HCT116 (cell line): ENCODE results near the gene AK3.

Source experiments
- CEBPB ChIP-seq: IDR thresholded peaks from 2 replicates; pipeline ENCODE4 v1.6.1; 2012; ENCODE audit warnings: low read depth
- CTCF ChIP-seq, 3 experiments: fragments of 200-600 bp in 1 of 3; sonication (generic) in 1 of 3; IDR thresholded peaks in 2 of 3; conservative IDR thresholded peaks in 1 of 3; 2 replicates each; pipeline ENCODE4 v1.5.1; 2012 to 2017; ENCODE audit warnings: low read depth in 2 of 3, low read length in 2 of 3, antibody characterized with exemption in 1 of 3, borderline replicate concordance in 1 of 3, control low read depth in 1 of 3, mild to moderate bottlenecking in 1 of 3, mixed read lengths in 1 of 3, mixed run types in 1 of 3, moderate library complexity in 1 of 3; ENCODE audit not compliant: insufficient read depth in 1 of 3
- EZH2 ChIP-seq: fragments of 200-600 bp; sonication (generic); IDR thresholded peaks from 2 replicates; pipeline ENCODE4 v1.6.1; 2017; ENCODE audit warnings: antibody characterized with exemption, mixed run types
- FOSL1 ChIP-seq: IDR thresholded peaks from 2 replicates; pipeline ENCODE4 v1.6.1; 2012; ENCODE audit warnings: low read depth
- POLR2A ChIP-seq: IDR thresholded peaks from 2 replicates; pipeline ENCODE4 v1.7.0; 2011; ENCODE audit warnings: borderline replicate concordance; ENCODE audit not compliant: insufficient read depth, insufficient read length; ENCODE audit errors: extremely low read depth
- POLR2AphosphoS5 ChIP-seq: IDR thresholded peaks from 2 replicates; pipeline ENCODE4 v1.6.1; 2011; ENCODE audit warnings: mild to moderate bottlenecking, low read depth, low read length, moderate library complexity
- RAD21 ChIP-seq: IDR thresholded peaks from 2 replicates; pipeline ENCODE4 v1.6.1; 2012; ENCODE audit warnings: low read depth, mild to moderate bottlenecking
- SRF ChIP-seq: IDR thresholded peaks from 2 replicates; pipeline ENCODE4 v1.6.1; 2012; ENCODE audit warnings: low read depth
- TCF7L2 ChIP-seq: IDR thresholded peaks from 2 replicates; pipeline ENCODE4 v1.7.0; 2011; ENCODE audit warnings: borderline replicate concordance, inconsistent platforms; ENCODE audit not compliant: insufficient read depth, insufficient read length; ENCODE audit errors: extremely low read depth

GRCh38 chr9:4665357-4665756 is 75.6 kb downstream of the AK3 start:
- no peak for TF ChIP-seq RAD21
- no peak for TF ChIP-seq POLR2A
- TF ChIP-seq SRF = no peak
- no peak for TF ChIP-seq CTCF (IDR thresholded peaks at IDR 0.05 in 2 of 3, conservative IDR thresholded peaks at IDR 0.05 in 1 of 3; ENCODE audit: borderline replicate concordance in 1 of 3, insufficient read depth in 1 of 3, low read depth in 2 of 3, low read length in 2 of 3)
- TF ChIP-seq CEBPB = no peak
- no peak for TF ChIP-seq TCF7L2
- no peak for TF ChIP-seq EZH2
- no peak for TF ChIP-seq FOSL1
- no peak for TF ChIP-seq POLR2AphosphoS5
